NCI-H2196 (cell line): ENCODE results near the gene HADHA.

ENCODE experiments used
- DNase-seq: peaks from one replicate; lab custom pipeline; 2025; ENCODE audit not compliant: unreplicated experiment; lab: John Stamatoyannopoulos, UW

The HADHA gene

GRCh38 chr2:26144953-26145680 lies 99.3 kb downstream of the HADHA start:
- DNase-seq: peak; percentile 47

- DNase-seq: peak; percentile 28
Observed at GRCh38 chr2:26144031-26144430, 100.4 kb downstream of the HADHA start.

GRCh38 chr2:26141145-26141769 lies 103.2 kb downstream of the HADHA start:
- no peak for DNase-seq
